IMR-90 (cell line): ENCODE measurements around the gene RYR1. TPM values are rescaled to one million over a fixed set of nuclear protein-coding genes. Genes with fewer than 3 reads are reported as not detected.

Experiments used
- ATAC-seq: fragments of 200-7000 bp; cut with Tn5 transposase; 2 replicates; pipeline ENCODE4 v1.9.1; 2020; ENCODE audit warnings: low read depth, mild to moderate bottlenecking, moderate library complexity
- BruUV-seq: library from RNA; stranded (reverse); fragments of 400-500 nt; replicated peaks from 2 replicates; lab custom pipeline; 2021; lab: Mats Ljungman, UMichigan
- CTCF ChIA-PET: fragments of 300-600 bp; formaldehyde crosslinking; extraction: SDS; loops from one replicate; lab custom pipeline; 2021; ENCODE audit warnings: antibody characterized with exemption; lab: Yijun Ruan, JAX
- POLR2A ChIA-PET: fragments of 300-600 bp; sonication (Branson Sonifier 250); formaldehyde crosslinking; loops from one replicate; lab custom pipeline; 2022; ENCODE audit warnings: antibody characterized with exemption; ENCODE audit not compliant: unreplicated experiment; lab: Charles Lee
- DNase-seq: peaks from one replicate; pipeline ENCODE4 v3.0.0; 2013
- H2AFZ ChIP-seq: replicated peaks from 2 replicates; pipeline ENCODE3; 2013; ENCODE audit warnings: low read length, mild to moderate bottlenecking; ENCODE audit not compliant: poor library complexity
- H2AK5ac ChIP-seq: 2 replicates; pipeline ENCODE4 v1.6.1; 2013; ENCODE audit warnings: low read depth, low read length, inconsistent platforms
- H2AK9ac ChIP-seq: replicated peaks from 2 replicates; pipeline ENCODE3; 2013; ENCODE audit warnings: mild to moderate bottlenecking, low read depth, low read length, moderate library complexity; ENCODE audit not compliant: poor library complexity
- H2BK120ac ChIP-seq: 2 replicates; pipeline ENCODE4 v1.6.1; 2013; ENCODE audit warnings: low read depth, low read length, inconsistent platforms
- H2BK15ac ChIP-seq: 3 replicates; pipeline ENCODE4 v1.6.1; 2013; ENCODE audit warnings: low read depth, low read length, inconsistent platforms
- H2BK20ac ChIP-seq: 2 replicates; pipeline ENCODE4 v1.6.1; 2013; ENCODE audit warnings: low read depth, mild to moderate bottlenecking, inconsistent platforms, low read length, moderate library complexity
- H2BK5ac ChIP-seq: 2 replicates; pipeline ENCODE4 v1.6.1; 2013; ENCODE audit warnings: mild to moderate bottlenecking, low read depth, low read length, inconsistent platforms; ENCODE audit not compliant: poor library complexity, severe bottlenecking
- H3K14ac ChIP-seq: replicated peaks from 2 replicates; pipeline ENCODE4 v1.6.1; 2013; ENCODE audit warnings: low read depth, low read length, inconsistent platforms
- H3K18ac ChIP-seq: 2 replicates; pipeline ENCODE4 v1.6.1; 2013; ENCODE audit warnings: low read depth, low read length, control low read depth
- H3K23ac ChIP-seq: 2 replicates; pipeline ENCODE4 v1.6.1; 2013; ENCODE audit warnings: low read depth, low read length, inconsistent platforms
- H3K27ac ChIP-seq: 2 replicates; pipeline ENCODE4 v1.5.1; 2013; ENCODE audit warnings: mild to moderate bottlenecking, control low read depth, low read length; ENCODE audit not compliant: insufficient read depth
- H3K27me3 ChIP-seq: 2 replicates; pipeline ENCODE4 v1.6.1; 2013; ENCODE audit warnings: low read length; ENCODE audit not compliant: control insufficient read depth, insufficient read depth
- H3K36me3 ChIP-seq: 2 replicates; pipeline ENCODE4 v1.6.1; 2013; ENCODE audit warnings: low read length, mixed read lengths; ENCODE audit not compliant: control insufficient read depth, insufficient read depth
- H3K4ac ChIP-seq: 2 replicates; pipeline ENCODE4 v1.6.1; 2013; ENCODE audit warnings: low read depth, low read length, inconsistent platforms
- H3K4me1 ChIP-seq: 2 replicates; pipeline ENCODE4 v1.6.1; 2013; ENCODE audit warnings: low read length, mixed read lengths; ENCODE audit not compliant: control insufficient read depth, insufficient read depth
- H3K4me2 ChIP-seq: 2 replicates; pipeline ENCODE4 v1.6.1; 2013; ENCODE audit warnings: low read depth, mild to moderate bottlenecking, control low read depth, low read length, moderate library complexity
- H3K4me3 ChIP-seq: 2 replicates; pipeline ENCODE4 v1.5.1; 2013; ENCODE audit warnings: low read depth, mild to moderate bottlenecking, control low read depth, low read length, moderate library complexity; ENCODE audit not compliant: insufficient read depth
- H3K56ac ChIP-seq: 2 replicates; pipeline ENCODE4 v1.6.1; 2013; ENCODE audit warnings: low read length, inconsistent platforms; ENCODE audit not compliant: insufficient read depth; ENCODE audit errors: extremely low read depth
- H3K79me1 ChIP-seq, 2 experiments: 2 replicates each; pipeline ENCODE4 v1.6.1; 2013; ENCODE audit warnings: low read length in 2 of 2, inconsistent platforms in 1 of 2, low read depth in 1 of 2
- H3K9ac ChIP-seq: 2 replicates; pipeline ENCODE4 v1.6.1; 2013; ENCODE audit warnings: low read depth, low read length, control low read depth
- H3K9me1 ChIP-seq: 2 replicates; pipeline ENCODE4 v1.6.1; 2013; ENCODE audit warnings: low read length, inconsistent platforms; ENCODE audit not compliant: insufficient read depth
- H3K9me3 ChIP-seq: 2 replicates; pipeline ENCODE4 v1.6.1; 2013; ENCODE audit warnings: low read length; ENCODE audit not compliant: control insufficient read depth, insufficient read depth
- H4K20me1 ChIP-seq: 2 replicates; pipeline ENCODE4 v1.6.1; 2013; ENCODE audit warnings: low read length, inconsistent platforms; ENCODE audit not compliant: insufficient read depth
- H4K5ac ChIP-seq: 2 replicates; pipeline ENCODE4 v1.6.1; 2013; ENCODE audit warnings: mild to moderate bottlenecking, low read depth, low read length, control low read depth
- H4K8ac ChIP-seq, 2 experiments: 2 replicates each; pipeline ENCODE4 v1.6.1; 2013; ENCODE audit warnings: low read depth in 2 of 2, low read length in 2 of 2, control low read depth in 1 of 2, inconsistent platforms in 1 of 2
- H4K91ac ChIP-seq: 2 replicates; pipeline ENCODE4 v1.6.1; 2013; ENCODE audit warnings: low read depth, low read length, inconsistent platforms; ENCODE audit not compliant: insufficient read depth
- CHD1 ChIP-seq: IDR thresholded peaks from 2 replicates; pipeline ENCODE4 v1.6.1; 2012; ENCODE audit warnings: low read depth, low read length, improper control_type of control experiment
- FOS ChIP-seq: fragments of 150-350 bp; IDR thresholded peaks from 2 replicates; pipeline ENCODE4 v1.6.1; 2016; ENCODE audit warnings: low read depth, low read length
- MAZ ChIP-seq: IDR thresholded peaks from 2 replicates; pipeline ENCODE4 v1.6.1; 2012; ENCODE audit warnings: low read depth, mild to moderate bottlenecking, low read length, improper control_type of control experiment, moderate library complexity, borderline replicate concordance
- POLR2A ChIP-seq: IDR thresholded peaks from 2 replicates; pipeline ENCODE4 v1.6.1; 2012; ENCODE audit warnings: mild to moderate bottlenecking, low read depth, low read length
- SMC3 ChIP-seq: fragments of 150-350 bp; IDR thresholded peaks from 2 replicates; pipeline ENCODE4 v1.6.1; 2016; ENCODE audit warnings: low read depth, mild to moderate bottlenecking, antibody characterized with exemption, low read length, moderate library complexity
- WGBS, 2 experiments: methylation state at CpG; one replicate each; pipeline versions ENCODE4 v1.1.5 to v1.1.7; 2013; ENCODE audit warnings: missing lambda C conversion rate in 2 of 2; ENCODE audit not compliant: insufficient read length in 1 of 2; ENCODE audit errors: extremely low coverage in 2 of 2; 5-methylcytosine and 5-hydroxymethylcytosine counted together
- dilution Hi-C: fragments of 300-500 bp; cut with HindIII; formaldehyde crosslinking; loops from one replicate; pipeline ENCODE4 v1.14.3; 2018; ENCODE audit warnings: low sequenced_read_pairs; ENCODE audit not compliant: unreplicated experiment
- in situ Hi-C: fragments of 300-500 bp; cut with MboI; formaldehyde crosslinking; loops from 3 replicates; pipeline ENCODE4 v1.14.3; 2019; ENCODE audit warnings: low sequenced_read_pairs, inconsistent platforms, mixed read lengths
- intact Hi-C: fragments of 100-400 bp; cut with micrococcal nuclease; formaldehyde crosslinking; loops from 2 replicates; pipeline ENCODE4 v1.10.0; 2022
- polyA plus RNA-seq, 3 experiments: library from polyadenylated mRNA; depleted of rRNA; stranded (reverse); fragments of >200 nt; gene quantifications; 2 replicates each; pipeline ENCODE4 v1.2.3, GENCODE V29; 2012; ENCODE audit warnings: low replicate concordance in 1 of 3
- total RNA-seq: library from RNA; depleted of rRNA; stranded (reverse); fragments of >200 nt; gene quantifications from 2 replicates; pipeline ENCODE4 v1.2.3, GENCODE V29; 2012

Gene RYR1
- total and polyA plus RNA-seq, 2 of the 4 experiments (the other 2 are of a cell fraction) = not detected

DNA sequence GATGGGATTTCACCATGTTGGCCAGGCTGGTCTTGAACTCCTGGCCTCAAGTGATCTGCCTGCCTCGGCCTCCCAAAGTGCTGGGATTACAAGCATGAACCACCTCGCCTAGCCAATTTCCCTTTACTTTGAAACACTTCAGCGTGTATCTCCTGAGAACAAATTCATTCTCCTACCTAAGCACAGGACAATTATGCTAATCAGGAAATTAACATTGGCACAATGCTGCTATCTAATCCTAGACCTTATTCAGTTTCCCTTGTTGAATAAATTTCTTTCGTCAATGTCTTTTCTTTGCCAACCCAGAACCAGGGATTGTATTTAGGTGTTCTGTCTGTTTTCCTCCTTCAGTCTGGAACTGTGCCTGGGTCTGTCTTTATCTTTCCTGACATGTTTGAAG is 116.5 kb downstream of the RYR1 start:
- Histone ChIP-seq H3K9me3 (no peaks in the 10 kb centered on the region), H2BK20ac (no peak overlapping the region), H3K18ac (no peak overlapping the region), H4K5ac (no peak overlapping the region), H3K79me1 (no peaks in the 10 kb centered on the region), H2AK9ac (no peak overlapping the region), H3K23ac (no peak overlapping the region), H4K91ac (no peak overlapping the region), H3K4ac (no peak overlapping the region), H3K27me3 (peaks cover 6% of the 10 kb centered on the region), H2BK15ac (no peak overlapping the region), H3K9ac (no peak overlapping the region), H3K4me1 (no peaks in the 10 kb centered on the region), H3K36me3 (no peaks in the 10 kb centered on the region), H2AFZ (no peak overlapping the region), H3K9me1 (no peaks in the 10 kb centered on the region), H3K4me3 (no peak overlapping the region), H3K27ac (no peak overlapping the region), H2BK120ac (no peak overlapping the region), H3K56ac (no peak overlapping the region), H3K14ac (no peak overlapping the region), H2AK5ac (no peak overlapping the region), H2BK5ac (no peak overlapping the region), H4K8ac (no peak overlapping the region), H4K20me1 (no peaks in the 10 kb centered on the region), H3K4me2 (no peak overlapping the region)
- dilution Hi-C loops (no loop called here), in situ Hi-C loops (no loop called here), intact Hi-C loops (no loop called here)
- BruUV-seq = no TSS peak
- TF ChIP-seq SMC3 (no peak), POLR2A (no peak), FOS (no peak), CHD1 (no peak), MAZ (no peak)
- DNase-seq = no peak
- no peak for ATAC-seq
- ChIA-PET CTCF (no interaction called here), POLR2A (no interaction called here)
- no CpG with 5 or more reads among the region's 4 CpGs for WGBS, 2 experiments
